ENCODE data around the gene UQCC2.
A peak's percentile ranks its signal among the peaks of the same experiment; 100 is the strongest.

Gene UQCC2

DNA sequence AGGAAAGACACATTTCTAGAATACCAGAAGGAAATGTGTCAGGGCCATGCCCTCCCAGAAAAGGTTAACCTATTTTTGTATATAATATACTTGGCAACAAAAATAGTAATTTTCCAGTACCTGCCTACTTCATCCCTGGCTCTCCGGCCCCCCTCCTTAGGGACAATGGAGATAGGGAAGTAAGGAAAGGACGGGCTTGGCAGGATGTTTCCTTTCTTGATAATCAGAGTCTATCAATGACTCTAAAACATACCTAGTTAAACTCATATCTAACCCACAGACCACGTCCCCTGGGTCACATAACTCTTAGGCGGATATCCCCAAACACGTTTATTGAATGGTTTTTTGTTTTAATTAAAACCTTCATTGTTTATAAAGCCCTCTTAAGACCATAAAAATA lies 11.8 kb downstream of the UQCC2 start:
- Histone ChIP-seq H3K4me1 (peaks cover 60 to 81% (median 69%) of the 10 kb centered on the region in 10 experiments), H3K9ac (peak overlapping the region in 6 of 11 experiments; percentile 8 to 83 (median 44); a peak in 7 of 22 replicates), H3K27ac (peak overlapping the region in 4 of 11 experiments; percentile 86 to 93 (median 88); a peak in 7 of 22 replicates), H4K20me1 (peaks cover 0 to 73% (median 33%) of the 10 kb centered on the region in 11 experiments; a peak in 14 of 22 replicates), H3K9me3 (replicated peaks in 1 of 11) (no peaks in the 10 kb centered on the region), H3K4me3 (no peak overlapping the region), H3K4me2 (peak overlapping the region; percentile 47 to 99 (median 94); a peak in 21 of 22 replicates), H3K27me3 (no peaks in the 10 kb centered on the region; a peak in 1 of 22 replicates), H3K36me3 (peaks cover 0 to 35% (median 7%) of the 10 kb centered on the region in 11 experiments; a peak in 12 of 22 replicates)
- TF ChIP-seq Cebpa-rat (IDR thresholded peaks at IDR 0.05), result no peak

DNA sequence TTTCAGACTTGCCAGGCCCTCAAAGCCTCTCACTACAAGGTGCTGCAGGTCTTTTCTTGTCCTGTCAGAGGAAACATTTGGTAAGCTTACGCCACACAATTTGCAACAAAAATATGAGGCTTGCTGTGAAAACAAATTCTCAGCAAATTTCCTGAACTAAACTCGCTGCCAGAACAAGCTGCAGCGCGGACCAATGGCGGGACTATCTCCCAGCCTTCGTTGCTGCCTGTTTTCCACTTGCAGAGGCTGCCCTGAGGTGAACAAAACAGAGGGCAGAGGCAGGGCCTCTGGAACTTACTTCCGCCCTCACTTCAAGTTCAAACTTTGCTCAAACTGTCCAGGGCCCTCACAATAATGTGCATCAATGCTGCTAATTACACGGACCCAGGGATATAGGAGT lies 12.4 kb downstream of the UQCC2 start:
- Histone ChIP-seq H3K9me3 (replicated peaks in 1 of 11) (no peaks in the 10 kb centered on the region), H3K27ac (peak overlapping the region in 6 of 11 experiments; percentile 31 to 93 (median 86); a peak in 10 of 22 replicates), H3K4me2 (peak overlapping the region; percentile 47 to 99 (median 94)), H3K36me3 (peaks cover 0 to 32% (median 7%) of the 10 kb centered on the region in 11 experiments; a peak in 12 of 22 replicates), H3K4me1 (peaks cover 62 to 81% (median 71%) of the 10 kb centered on the region in 10 experiments), H3K4me3 (peak overlapping the region in 3 of 10 experiments; percentile 23 to 42 (median 31); a peak in 4 of 20 replicates), H3K27me3 (no peaks in the 10 kb centered on the region; a peak in 1 of 22 replicates), H4K20me1 (peaks cover 0 to 69% (median 27%) of the 10 kb centered on the region in 11 experiments; a peak in 14 of 22 replicates), H3K9ac (peak overlapping the region in 10 of 11 experiments; percentile 2 to 83 (median 54); a peak in 14 of 22 replicates)
- no peak for TF ChIP-seq Cebpa-rat (IDR thresholded peaks at IDR 0.05)

DNA sequence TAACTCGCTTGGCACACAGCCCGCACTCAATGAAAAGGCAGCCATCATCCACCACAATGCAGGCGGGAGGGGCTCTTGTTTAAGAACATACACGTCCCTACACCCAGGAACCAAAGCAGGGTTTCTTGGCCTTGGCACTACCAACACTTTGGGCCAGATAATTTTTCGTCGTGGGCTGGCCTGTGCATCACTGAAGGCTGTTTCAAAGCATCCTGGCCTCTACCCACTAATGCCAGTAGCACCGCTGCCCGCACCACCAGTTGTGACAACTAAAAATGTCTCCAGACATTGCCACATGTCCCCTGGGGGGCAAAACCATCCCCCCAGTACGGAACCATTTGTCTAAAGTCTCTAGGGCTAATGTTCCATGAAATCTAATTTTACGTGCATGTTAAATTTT lies 13.0 kb downstream of the UQCC2 start:
- Histone ChIP-seq H3K9me3 (replicated peaks in 1 of 11) (no peaks in the 10 kb centered on the region), H4K20me1 (peaks cover 0 to 69% (median 21%) of the 10 kb centered on the region in 11 experiments; a peak in 13 of 22 replicates), H3K9ac (peak overlapping the region in 7 of 11 experiments; percentile 12 to 83 (median 79); a peak in 13 of 22 replicates), H3K27me3 (no peaks in the 10 kb centered on the region), H3K4me1 (peaks cover 67 to 88% (median 76%) of the 10 kb centered on the region in 10 experiments), H3K4me2 (peak overlapping the region; percentile 47 to 99 (median 94); a peak in 20 of 22 replicates), H3K4me3 (peak overlapping the region in 3 of 10 experiments; percentile 23 to 42 (median 31); a peak in 5 of 20 replicates), H3K36me3 (peaks cover 0 to 29% (median 7%) of the 10 kb centered on the region in 11 experiments; a peak in 10 of 22 replicates), H3K27ac (peak overlapping the region in 7 of 11 experiments; percentile 6 to 93 (median 86); a peak in 11 of 22 replicates)
- TF ChIP-seq Cebpa-rat (IDR thresholded peaks at IDR 0.05), result no peak

DNA sequence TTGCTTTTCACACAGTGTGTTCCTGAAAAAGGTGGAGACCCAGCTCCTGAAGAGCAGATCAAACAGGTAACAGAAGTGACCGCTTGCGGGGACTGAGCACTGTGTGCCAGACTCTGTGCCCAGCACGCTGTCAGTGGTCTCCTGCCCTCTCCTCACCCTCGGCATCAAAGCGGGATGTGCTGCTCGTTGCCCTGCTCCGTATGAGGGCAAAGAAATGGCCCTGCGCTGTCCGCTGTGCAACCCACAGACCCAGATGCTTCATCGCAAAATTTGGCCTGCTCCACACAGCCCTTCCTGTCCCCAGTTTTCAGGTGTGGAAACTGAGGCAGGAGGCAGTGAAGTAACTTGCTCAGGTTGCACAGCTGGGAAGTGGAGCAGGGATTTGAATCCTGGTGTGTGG lies 13.7 kb downstream of the UQCC2 start:
- no peak for TF ChIP-seq Cebpa-rat (IDR thresholded peaks at IDR 0.05)
- no peaks in the 10 kb centered on the region for H3K9me3 ChIP-seq (replicated peaks in 1 of 11)
- peak overlapping the region in 7 of 11 experiments; percentile 73 to 93 (median 86); a peak in 15 of 22 replicates for H3K27ac ChIP-seq
- H3K36me3 ChIP-seq, result peaks cover 0 to 26% (median 7%) of the 10 kb centered on the region in 11 experiments; a peak in 10 of 22 replicates
- H4K20me1 ChIP-seq, result peaks cover 0 to 69% (median 15%) of the 10 kb centered on the region in 11 experiments; a peak in 12 of 22 replicates
- peak overlapping the region in 3 of 10 experiments; percentile 23 to 52 (median 31); a peak in 5 of 20 replicates for H3K4me3 ChIP-seq
- peaks cover 74 to 94% (median 83%) of the 10 kb centered on the region in 10 experiments for H3K4me1 ChIP-seq
- H3K9ac ChIP-seq, result peak overlapping the region in 8 of 11 experiments; percentile 58 to 83 (median 72); a peak in 14 of 22 replicates
- peak overlapping the region; percentile 74 to 99 (median 94) for H3K4me2 ChIP-seq
- H3K27me3 ChIP-seq, result no peaks in the 10 kb centered on the region

DNA sequence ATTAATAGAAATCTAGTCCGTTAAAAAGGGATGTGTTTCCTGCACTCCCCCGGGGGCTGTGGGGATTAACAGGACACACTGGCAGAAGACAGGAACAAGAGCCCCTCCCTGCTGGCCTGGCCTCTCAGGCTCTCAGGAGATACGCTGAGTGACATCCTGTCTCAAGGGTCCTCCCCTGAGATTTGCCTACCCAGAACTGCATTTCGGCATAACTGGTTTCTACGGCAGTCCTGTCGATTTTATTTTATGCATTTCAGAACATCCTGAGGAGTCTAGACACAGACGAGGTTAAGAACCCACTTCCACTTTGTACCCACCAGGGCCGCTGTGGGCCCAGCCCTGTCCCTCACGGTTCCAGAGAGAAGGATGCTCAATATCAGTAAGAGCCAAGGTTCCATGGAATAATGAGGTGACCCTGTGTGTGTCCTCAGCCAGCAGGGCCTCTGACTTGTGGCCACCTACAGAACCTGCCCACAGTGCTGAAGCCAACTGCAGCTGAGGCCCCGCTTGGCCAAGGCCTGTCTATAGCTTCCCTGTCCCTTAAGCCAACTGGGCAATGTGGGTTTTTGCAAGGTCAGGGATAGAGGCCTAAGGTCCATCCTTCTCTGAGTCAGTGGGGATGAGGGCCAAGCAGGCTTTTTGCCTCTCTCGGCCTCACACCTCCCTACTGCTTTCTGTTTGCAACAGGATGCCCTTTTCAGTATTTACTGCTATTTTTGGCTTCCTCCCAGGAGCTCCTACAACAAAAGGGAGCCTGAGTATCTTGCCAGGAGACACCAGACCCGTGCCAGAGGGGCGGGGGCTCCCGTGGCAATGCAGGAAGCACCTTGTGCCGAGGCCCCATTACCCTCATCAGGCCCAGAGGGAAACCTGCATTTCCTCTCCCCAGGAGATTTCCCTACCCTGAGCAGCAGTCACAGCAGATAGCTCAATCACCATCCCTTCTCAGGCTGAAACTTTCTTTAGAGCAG lies 14.7 kb downstream of the UQCC2 start:
- Histone ChIP-seq H3K36me3 (peaks cover 0 to 31% (median 12%) of the 10 kb centered on the region in 11 experiments; a peak in 18 of 22 replicates), H3K9me3 (replicated peaks in 1 of 11) (no peaks in the 10 kb centered on the region), H3K4me2 (peak overlapping the region; percentile 74 to 99 (median 94)), H3K4me3 (peak overlapping the region in 8 of 10 experiments; percentile 13 to 52 (median 33); a peak in 12 of 20 replicates), H3K9ac (peak overlapping the region in 10 of 11 experiments; percentile 19 to 83 (median 64); a peak in 18 of 22 replicates), H3K27ac (peak overlapping the region in 10 of 11 experiments; percentile 26 to 93 (median 77); a peak in 19 of 22 replicates), H3K4me1 (peaks cover 84 to 100% (median 92%) of the 10 kb centered on the region in 10 experiments), H3K27me3 (no peaks in the 10 kb centered on the region), H4K20me1 (peaks cover 0 to 69% (median 8%) of the 10 kb centered on the region in 11 experiments; a peak in 10 of 22 replicates)
- peak in 1 of 11 experiments; percentile 41; a peak in 1 of 22 replicates for TF ChIP-seq Cebpa-rat (IDR thresholded peaks at IDR 0.05)

DNA sequence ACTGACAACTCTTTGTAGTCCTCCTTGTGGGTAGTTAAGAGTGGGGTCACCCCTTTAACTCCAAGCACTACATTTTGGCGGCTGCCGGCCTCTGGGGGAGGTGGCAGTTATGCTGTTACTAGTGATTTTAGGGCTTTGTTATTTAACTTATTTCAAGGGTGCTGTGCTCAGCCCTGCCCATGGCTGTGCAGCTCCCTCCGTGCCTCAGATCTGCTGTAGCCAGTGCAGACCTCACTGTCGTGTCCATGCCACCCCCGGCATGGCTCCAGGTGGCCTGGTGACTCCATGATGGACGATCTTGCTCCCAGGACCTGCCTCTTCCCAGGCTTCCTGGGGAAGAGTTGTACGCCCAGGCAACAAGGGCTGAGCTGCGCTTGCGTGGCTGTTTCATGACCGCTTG lies 15.4 kb downstream of the UQCC2 start:
- no peak for TF ChIP-seq Cebpa-rat (IDR thresholded peaks at IDR 0.05)
- no peaks in the 10 kb centered on the region for H3K9me3 ChIP-seq (replicated peaks in 1 of 11)
- peak overlapping the region in 9 of 11 experiments; percentile 49 to 83 (median 65); a peak in 17 of 22 replicates for H3K9ac ChIP-seq
- H3K27me3 ChIP-seq, result no peaks in the 10 kb centered on the region
- H4K20me1 ChIP-seq, result peaks cover 0 to 68% (median under 1%) of the 10 kb centered on the region in 11 experiments; a peak in 8 of 22 replicates
- H3K27ac ChIP-seq, result peak overlapping the region in 10 of 11 experiments; percentile 26 to 93 (median 77); a peak in 19 of 22 replicates
- peaks cover 86 to 100% (median 99%) of the 10 kb centered on the region in 10 experiments for H3K4me1 ChIP-seq
- H3K4me2 ChIP-seq, result peak overlapping the region; percentile 74 to 99 (median 94)
- H3K36me3 ChIP-seq, result peaks cover 0 to 31% (median 20%) of the 10 kb centered on the region in 11 experiments; a peak in 19 of 22 replicates
- peak overlapping the region in 8 of 10 experiments; percentile 13 to 52 (median 33); a peak in 10 of 20 replicates for H3K4me3 ChIP-seq

DNA sequence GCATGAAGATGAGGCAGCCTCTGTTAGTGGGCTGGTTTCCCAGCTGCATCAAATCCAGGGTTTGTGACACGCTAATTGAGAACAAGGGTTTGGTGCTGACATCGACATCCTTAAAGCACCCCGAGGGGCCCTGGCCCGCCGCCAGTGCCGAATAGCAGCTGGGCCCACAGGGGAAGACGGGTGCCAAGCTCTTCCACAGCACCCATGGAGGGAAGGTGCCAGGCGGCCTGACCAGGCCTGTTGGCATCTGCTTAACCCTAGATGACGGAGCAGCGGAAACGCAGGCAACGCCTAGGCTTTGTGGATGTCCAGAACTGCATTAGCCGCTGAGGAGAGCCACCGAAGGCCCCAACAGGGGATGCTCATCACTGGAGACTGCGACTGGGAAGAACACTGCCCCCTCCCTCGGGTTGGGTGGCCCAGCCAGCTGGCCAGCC lies 16.0 kb downstream of the UQCC2 start:
- Histone ChIP-seq H3K4me1 (peaks cover 86 to 100% (median 100%) of the 10 kb centered on the region in 10 experiments), H3K4me3 (peak overlapping the region in 4 of 10 experiments; percentile 31 to 52 (median 43); a peak in 6 of 20 replicates), H3K9ac (peak overlapping the region in 9 of 11 experiments; percentile 49 to 83 (median 65); a peak in 18 of 22 replicates), H4K20me1 (peaks cover 0 to 65% (median 0%) of the 10 kb centered on the region in 11 experiments; a peak in 5 of 22 replicates), H3K36me3 (peaks cover 0 to 37% (median 26%) of the 10 kb centered on the region in 11 experiments; a peak in 18 of 22 replicates), H3K27ac (peak overlapping the region; percentile 16 to 93 (median 76); a peak in 20 of 22 replicates), H3K9me3 (replicated peaks in 1 of 11) (no peaks in the 10 kb centered on the region), H3K4me2 (peak overlapping the region; percentile 74 to 99 (median 94)), H3K27me3 (no peaks in the 10 kb centered on the region)
- TF ChIP-seq Cebpa-rat (IDR thresholded peaks at IDR 0.05), result no peak

All from BLaER1 treated with 17β-estradiol and CSF1 and Interleukin-3, amounts not matched to agents 10 nM and 100 nM (cell line).